Peyer's patch (tissue), 4 donors: Measurements from ENCODE around the gene SLC44A2.

Source experiments
- CTCF ChIP-seq, 6 experiments: fragments of 450-650 bp in 4 of 6; fragments of 200-600 bp in 2 of 6; sonication (generic) in 1 of 6; IDR thresholded peaks; one replicate each; pipeline ENCODE4 v1.5.1; 2017 to 2019; ENCODE audit warnings: antibody characterized with exemption in 6 of 6, mild to moderate bottlenecking in 3 of 6, moderate library complexity in 1 of 6
- POLR2A ChIP-seq, 2 donors: fragments of 450-650 bp; IDR thresholded peaks; one replicate each; pipeline ENCODE4 v1.5.1; 2017; ENCODE audit warnings: antibody characterized with exemption in 2 of 2, mild to moderate bottlenecking in 2 of 2, moderate library complexity in 2 of 2

DNA sequence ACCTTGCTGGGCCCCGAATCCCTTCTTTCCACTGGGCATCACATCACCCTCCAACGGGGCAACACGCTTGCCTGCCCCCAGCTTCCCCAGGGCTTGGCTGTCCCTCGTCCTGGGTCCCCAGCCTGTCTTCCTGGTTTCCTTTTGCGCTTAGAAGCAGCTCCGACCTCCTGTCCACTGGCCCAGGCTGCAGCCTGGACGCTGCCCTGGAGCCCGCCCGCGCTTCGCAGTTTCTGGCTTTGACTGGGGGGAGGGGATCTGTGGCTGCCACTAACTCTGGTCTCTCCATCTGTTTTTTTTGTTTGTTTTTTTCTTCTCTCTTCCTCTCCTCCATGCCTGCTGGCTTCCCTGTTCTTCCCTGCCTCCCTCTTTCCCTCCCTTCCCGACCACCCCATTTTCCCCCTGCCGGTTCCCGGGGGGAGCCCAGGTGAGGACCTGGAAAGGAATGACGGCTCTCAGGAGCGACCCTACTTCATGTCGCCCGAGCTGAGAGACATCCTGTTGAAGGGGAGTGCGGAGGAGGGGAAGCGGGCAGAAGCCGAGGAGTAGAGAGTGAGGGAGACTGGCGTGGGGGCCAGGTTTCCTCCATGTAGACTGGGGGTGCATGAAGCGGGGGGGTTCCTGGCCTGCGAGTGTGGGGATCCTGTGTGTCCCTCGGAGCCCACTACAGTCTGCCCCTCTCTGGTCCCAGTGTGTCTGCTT is 17.3 kb downstream of the SLC44A2 start:
- TF ChIP-seq CTCF (IDR thresholded peaks at IDR 0.05) (no peak), POLR2A (IDR thresholded peaks at IDR 0.05) (no peak)
